Testis (tissue), 2 donors: ENCODE results near the gene MOB1A.

Source experiments
- CTCF ChIP-seq, 3 experiments: fragments of 450-650 bp in 2 of 3; fragments of 200-600 bp in 1 of 3; sonication (generic) in 1 of 3; IDR thresholded peaks; one replicate each; pipeline ENCODE4 v1.5.1; 2016 to 2019; ENCODE audit warnings: antibody characterized with exemption in 3 of 3, mild to moderate bottlenecking in 2 of 3, moderate library complexity in 1 of 3
- POLR2A ChIP-seq: fragments of 450-650 bp; IDR thresholded peaks from one replicate; pipeline ENCODE4 v1.6.1; 2017; ENCODE audit warnings: antibody characterized with exemption, mild to moderate bottlenecking, moderate library complexity

GRCh38 chr2:74188018-74188601, 9.4 kb upstream of the MOB1A start:
- TF ChIP-seq CTCF (IDR thresholded peaks at IDR 0.05) (no peak), POLR2A (no peak)
